ENCODE measurements around the gene PPP1R3A.
"Not testable (repeated sequence)": the region's sequence is repeated elsewhere in the genome, so short reads cannot be mapped to it uniquely, and the experiment has no call there.

The PPP1R3A gene, protein sequence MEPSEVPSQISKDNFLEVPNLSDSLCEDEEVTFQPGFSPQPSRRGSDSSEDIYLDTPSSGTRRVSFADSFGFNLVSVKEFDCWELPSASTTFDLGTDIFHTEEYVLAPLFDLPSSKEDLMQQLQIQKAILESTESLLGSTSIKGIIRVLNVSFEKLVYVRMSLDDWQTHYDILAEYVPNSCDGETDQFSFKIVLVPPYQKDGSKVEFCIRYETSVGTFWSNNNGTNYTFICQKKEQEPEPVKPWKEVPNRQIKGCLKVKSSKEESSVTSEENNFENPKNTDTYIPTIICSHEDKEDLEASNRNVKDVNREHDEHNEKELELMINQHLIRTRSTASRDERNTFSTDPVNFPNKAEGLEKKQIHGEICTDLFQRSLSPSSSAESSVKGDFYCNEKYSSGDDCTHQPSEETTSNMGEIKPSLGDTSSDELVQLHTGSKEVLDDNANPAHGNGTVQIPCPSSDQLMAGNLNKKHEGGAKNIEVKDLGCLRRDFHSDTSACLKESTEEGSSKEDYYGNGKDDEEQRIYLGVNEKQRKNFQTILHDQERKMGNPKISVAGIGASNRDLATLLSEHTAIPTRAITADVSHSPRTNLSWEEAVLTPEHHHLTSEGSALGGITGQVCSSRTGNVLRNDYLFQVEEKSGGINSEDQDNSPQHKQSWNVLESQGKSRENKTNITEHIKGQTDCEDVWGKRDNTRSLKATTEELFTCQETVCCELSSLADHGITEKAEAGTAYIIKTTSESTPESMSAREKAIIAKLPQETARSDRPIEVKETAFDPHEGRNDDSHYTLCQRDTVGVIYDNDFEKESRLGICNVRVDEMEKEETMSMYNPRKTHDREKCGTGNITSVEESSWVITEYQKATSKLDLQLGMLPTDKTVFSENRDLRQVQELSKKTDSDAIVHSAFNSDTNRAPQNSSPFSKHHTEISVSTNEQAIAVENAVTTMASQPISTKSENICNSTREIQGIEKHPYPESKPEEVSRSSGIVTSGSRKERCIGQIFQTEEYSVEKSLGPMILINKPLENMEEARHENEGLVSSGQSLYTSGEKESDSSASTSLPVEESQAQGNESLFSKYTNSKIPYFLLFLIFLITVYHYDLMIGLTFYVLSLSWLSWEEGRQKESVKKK

DNA sequence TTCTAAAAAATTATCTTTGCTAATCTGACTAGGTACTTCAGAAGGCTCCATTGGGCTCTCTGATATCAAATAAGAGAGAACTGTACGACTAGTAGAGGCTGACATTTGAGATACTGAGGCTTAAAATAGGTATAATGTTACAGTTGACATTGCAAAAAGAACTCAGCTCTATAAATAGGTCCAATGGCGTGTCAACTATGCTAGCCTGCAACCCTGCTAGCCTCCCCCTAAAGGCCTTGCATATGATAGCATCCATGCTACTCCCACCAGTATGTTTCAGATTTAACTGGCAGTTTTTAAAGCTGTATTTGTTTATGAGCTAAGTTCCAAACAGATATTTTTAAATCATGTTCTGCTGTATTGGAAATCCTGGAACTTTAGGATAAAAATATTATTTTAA is at the start of gene PPP1R3A:
PPP1R3A (minus strand) TSS at position 64 of the 400 bp plus-strand sequence; CDS start at position 51, 13 bp downstream.
- no peak for DNase-seq

DNA sequence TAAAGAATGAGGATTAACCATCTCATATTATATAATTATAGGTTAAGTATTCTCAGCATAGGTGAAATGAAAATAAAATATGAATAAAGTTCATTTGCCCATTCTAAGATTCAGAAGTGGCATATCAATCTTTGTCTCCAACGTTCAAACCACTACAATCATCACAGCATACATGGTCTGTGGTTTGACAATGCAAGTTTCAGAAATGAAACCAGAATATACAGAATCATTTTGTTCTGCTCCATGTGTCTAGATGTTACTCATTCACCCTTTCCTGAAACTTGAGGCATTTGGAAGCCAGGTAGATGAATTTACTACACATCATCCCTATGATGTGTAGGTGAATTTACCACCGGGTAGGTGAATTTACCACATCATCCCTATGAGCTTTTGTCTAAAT is 44.5 kb upstream of the PPP1R3A start:
- DNase-seq: no peak

DNA sequence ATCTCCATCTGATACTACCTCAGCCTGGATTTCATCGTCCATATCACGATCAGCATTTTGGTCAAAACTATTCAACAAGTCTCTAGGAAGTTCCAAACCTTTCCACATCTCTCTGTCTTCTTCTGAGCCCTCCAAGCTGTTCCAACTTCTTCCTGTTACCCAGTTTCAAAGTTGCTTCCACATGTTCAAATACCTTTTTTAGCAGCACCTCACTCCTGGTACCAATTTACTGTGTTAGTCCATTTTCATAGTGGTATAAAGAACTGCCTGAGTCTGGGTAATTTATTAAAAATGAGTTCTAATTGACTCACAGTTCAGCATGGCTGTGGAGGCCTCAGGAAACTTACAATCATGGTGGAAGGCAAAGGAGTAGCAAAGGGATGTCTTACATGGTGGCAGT is 41.1 kb upstream of the PPP1R3A start:
- DNase-seq: no peak

DNA sequence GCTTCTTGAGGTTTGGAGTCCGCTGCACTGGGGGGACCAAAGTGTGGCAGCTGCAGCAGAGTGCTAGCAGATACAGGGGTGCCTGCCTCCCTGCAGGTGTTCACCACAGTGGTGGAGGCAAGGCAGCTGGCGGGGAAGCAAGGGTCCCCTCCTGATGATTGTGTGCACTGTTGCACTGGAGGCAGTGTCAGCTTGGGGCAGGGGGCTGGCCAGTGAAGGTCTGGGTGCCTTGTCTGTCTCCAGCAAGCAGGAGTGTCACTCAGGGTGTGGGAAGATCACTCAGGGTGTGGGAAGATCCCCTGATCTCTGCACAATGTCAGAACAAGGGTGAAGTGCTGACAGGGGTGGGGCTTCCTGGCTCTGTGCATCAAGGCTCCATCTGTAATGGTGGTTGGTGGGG is 36.3 kb upstream of the PPP1R3A start:
- no peak for DNase-seq

DNA sequence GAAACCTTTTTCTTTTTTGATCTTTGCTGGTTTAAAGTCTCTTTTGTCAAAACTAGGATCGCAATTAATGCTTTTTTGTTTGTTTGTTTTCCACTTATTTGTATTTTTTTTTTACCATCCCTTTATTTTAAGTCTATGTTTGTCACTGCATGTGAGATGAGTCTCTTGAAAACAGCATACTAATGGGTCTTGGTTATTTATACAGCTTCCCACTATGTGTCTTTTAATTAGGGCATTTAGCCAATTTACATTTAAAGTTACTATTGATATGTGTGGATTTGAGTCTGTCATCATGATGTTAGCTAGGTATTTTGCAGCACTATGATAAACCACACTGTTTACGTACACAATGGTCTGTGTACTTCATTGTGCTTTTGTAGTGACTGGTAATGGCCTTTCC is 34.7 kb upstream of the PPP1R3A start:
- no peak for DNase-seq

DNA sequence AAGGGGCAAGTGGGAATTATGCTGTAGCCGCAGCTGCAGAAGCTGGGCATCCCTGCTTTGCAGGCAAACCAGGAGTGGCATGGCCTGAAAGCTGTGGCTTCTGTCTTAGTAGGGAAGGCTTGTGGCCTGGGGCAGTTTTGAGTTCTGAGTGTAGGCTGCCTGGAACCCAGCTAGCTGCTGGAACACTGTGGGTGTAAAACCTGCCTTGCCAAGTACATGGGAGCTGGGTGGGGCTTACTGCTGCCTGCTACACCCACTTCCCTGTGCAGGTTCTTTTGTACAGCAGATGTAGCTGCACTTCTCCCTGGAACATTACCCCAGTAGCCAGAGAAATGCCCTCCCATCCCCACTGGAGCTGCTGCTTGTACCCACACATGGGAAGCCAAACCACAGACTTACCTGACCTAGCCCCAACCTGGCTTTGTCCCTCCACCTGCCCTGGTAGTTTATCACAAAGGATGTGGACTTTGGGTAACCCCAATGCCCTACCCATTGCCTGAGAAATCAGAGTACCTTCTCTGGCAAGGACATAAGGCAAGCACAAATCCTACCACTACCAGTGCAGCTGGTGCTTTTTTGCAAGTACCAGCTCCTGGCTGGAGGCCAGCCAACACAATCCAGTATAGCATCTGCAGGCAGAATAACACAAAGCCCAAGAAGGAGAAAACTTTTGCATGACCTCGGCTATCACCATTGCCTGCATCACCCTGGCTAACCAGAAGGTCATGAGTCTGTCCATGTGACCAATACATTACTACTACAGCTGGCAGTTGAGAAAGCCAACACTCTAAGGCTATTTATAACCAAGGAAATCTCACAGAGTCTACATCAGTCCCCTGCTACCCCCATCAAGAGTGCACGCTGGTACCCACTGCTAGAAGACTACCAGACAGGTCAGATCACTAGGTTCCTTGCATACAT is 26.5 kb upstream of the PPP1R3A start:
- DNase-seq: no peak

DNA sequence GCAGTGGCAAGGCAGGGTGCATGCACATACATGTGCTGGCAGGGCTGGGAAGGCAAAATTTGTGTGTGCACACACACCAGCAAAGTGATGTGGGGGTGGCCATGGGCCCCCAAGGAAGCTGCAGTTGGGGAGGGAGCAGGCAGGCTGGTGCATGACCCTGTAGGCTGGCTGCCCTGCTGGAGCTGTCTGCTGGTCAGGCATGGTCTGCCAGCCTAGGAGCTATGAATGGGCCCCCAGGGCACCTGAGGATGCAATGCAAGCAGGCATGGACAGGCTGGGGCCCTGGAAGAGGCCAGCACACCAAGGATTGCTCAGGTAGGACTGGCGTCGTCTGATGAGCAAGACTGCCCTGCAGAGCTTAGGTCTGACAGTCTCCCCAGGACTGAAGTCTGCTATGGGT is 18.2 kb upstream of the PPP1R3A start:
- no peak for DNase-seq

DNA sequence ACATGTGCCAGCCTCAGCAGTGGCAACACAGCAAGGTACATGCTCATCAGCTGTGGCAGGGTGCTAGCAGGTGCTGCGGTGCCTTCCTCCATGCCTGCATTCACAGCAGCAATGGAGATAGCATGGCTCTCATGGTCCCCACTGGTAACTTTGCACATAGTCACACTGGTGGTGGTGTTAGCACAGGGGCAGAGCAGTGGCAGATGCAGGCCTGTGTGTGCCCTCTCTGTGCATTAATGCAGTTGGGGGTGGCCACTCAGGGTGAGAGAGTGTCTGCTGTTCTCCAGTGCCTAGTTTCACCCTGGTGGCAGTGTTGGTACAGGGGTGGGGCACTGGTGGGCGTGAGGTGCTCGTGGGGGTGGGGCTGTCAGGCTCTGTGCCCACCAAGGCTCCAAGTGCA is 17.7 kb upstream of the PPP1R3A start:
- DNase-seq: no peak

DNA sequence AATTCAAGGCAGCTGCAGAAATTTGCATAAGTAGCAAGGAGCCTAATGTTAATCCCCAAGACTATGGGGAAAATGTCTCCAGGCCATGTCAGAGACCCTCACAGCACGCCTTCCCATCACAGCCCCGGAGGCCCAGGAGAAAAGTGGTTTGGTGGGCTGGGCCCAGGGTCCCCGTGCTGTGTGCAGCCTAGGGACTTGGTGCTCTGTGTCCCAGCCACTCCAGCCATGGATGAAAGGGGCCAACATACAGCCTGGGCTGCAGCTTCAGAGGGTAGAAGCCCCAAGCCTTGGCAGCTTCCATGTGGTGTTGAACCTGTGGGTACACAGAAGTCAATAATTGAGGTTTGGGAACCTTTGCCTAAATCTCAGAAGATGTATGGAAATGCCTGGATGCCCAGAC is 10.6 kb upstream of the PPP1R3A start:
- DNase-seq: not testable (repeated sequence)

DNA sequence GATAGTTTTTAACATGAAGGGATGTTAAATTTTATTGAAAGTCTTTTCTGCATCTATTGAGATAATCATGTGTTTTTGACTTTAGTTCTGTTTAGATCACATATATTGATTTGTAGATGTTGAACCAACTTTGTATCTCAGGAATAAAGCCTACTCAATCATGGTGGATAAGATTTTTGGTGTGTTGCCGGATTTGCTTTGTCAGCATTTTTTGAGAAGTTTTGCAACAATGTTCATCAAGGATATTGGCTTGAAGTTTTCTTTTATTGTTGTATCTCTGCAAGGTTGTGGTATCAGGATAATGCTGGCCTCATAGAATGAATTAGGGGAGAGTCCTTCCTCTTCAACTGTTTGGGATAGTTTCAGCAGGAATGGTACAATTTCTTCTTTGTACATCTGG is 9.3 kb upstream of the PPP1R3A start:
- DNase-seq: no peak

DNA sequence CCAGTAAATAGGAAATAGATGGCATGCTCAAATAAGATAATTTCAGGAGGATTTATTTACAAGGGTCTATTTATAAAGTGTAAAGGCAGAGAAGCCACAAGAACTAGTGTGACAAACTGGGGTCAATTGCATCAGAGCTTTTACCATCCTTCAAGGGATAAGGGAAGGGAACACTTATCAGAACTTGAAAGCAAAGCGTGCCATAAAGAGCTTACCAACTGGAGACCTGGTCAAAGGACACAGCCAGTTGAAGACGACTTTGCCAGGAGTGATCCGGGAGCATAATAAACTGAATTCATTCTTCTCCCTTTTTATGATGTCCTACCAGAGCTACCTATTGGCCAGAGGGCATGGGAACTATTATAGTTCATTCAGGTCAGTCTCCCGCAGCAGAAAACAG is 3.2 kb upstream of the PPP1R3A start:
- DNase-seq: no peak

DNA sequence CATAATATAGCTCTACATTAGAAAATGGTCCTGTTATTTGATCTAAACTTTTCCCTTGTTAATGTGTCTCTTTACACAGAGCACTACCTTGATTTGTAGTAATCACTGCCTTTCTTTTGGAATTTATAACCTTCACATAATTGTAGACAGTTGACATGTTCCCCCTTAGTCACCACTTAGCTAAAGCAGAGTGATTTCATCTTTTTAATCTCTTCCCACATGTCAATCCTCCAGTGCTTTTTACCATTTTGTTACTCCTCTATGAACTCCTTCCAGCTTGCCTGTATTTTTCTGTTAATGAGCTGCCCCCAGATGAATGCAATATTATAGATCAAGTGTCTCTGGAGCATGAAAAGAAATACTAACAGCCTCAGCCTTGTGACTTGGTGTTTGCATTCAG is 2.6 kb upstream of the PPP1R3A start:
- DNase-seq: no peak

DNA sequence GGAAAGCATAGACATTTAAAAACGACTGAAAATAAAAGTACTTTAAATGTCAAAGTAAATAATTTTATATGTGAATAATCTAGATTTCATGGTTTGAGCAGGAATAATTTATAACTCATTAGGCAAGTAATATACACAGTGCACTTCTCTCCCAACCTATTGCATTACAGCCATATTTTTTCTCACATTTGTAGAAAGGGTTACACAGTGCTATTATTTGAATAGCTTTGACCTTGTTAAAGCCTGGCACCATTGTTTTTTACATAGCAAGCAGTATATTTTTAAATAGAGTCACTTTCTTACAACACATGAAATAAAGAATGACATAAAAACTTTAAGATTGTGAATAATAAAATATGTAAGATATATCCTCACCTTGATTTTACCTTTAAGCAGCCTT is 969 bp downstream of the PPP1R3A start:
- DNase-seq: no peak

DNA sequence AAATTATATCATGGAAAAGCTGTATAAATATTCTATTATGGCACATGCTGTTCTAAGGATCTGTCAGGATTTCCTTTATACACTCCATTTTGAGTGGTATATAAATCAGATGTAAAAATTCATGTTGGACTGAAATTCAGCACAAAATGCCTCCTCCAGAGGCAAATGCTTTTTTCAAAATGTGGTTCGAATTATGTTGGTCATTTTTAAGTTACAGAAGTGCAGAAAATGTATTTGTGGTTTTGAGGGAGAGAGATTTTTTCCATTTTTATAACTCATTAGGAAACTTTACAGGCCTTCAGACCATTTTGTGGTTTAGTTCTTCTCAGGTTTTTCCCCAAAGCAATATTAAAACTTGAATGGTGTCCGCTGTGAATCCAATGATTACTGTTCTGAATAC is 2.9 kb downstream of the PPP1R3A start:
- no peak for DNase-seq

DNA sequence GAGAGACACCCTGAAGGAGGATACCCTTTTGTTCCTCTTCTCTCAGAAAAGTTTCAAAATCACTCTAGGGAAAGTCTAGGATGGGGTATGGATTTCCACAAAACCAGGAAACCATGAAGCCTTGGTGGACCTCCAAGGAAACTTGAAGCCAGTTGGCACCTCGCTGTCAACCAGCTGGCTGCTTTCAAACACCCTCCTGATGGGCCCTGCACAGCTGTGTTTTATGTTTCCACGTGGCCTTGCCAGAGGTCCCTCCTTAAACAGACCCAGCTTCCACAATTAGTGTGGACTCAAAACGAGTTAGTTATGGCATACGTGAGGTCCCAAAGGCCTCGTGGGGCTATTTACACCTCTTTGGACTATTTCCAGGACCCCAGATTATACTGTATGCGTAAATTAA is 5.9 kb downstream of the PPP1R3A start:
- DNase-seq: no peak

DNA sequence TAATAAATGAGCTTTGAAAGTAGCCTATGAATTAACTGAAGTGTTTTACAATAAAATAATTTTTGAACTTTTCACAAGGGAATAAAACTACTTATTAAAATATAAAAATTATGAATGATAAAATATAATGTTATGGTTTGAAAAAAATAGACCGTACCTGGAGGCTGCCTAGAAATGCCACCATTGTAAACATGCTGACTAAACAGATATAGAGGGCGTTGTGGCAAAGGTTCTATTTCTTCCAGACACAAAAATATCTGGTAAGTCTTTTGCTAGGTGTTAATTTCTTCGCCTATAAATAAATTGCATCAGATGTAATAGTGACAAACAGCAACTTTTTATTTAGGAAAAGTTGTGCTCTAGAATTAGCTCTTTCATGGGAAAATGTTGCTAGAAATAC is 11.2 kb downstream of the PPP1R3A start:
- no peak for DNase-seq

DNA sequence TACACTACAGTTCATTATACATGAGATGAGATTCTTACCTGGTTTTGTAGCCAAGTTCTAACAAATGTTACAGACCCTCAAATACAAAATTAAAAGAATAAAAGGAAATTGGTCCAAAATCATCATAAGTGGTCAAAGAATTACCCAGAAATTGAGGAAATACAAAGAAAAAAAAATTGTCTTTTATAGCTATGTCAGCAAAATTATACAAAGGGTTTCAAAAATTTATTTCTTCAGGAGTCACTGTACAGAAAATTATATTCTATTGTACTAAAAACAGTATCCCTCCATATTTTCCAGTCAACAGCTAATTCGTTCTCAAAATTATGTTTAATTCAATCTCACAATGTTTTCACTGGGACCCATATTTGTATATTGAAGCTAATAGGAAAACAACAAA is 14.3 kb downstream of the PPP1R3A start:
- no peak for DNase-seq

DNA sequence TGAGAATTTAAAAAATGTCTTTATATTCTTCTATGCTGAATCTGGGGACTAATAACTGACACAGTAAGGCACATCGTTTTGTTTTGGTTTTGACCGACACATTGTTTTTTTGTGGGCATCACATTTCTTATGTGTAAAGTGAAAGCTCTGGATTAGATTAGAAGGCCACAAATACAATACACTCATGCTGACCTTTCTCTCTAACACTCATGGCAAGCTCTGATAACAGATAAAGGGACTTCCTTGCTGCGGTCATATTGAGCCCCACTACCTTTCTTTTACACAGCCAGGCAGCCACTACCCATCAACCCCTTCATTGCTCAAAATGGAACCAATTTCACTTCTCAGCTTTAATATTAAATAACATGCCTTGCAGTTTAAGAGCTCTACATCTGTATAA is 26.0 kb downstream of the PPP1R3A start:
- no peak for DNase-seq

DNA sequence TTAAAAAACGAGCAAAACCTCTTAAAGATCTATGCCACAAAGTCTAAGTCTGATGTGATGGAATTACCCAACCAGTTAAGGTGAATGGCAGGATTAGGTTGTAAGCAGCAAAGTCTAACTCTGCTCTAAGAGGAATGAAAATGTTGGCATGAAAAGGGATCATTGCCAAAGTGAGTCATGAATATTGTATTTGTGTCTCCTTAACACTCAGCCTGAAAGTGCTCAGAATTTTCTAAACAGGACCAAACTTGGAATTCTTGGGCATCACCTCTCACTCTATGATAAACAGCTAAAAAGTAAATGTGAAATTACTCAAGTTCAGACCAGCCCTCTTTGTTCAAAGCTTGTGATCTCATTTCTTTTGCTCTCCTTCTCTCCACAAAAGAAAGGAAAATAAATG is 27.0 kb downstream of the PPP1R3A start:
- DNase-seq: no peak

DNA sequence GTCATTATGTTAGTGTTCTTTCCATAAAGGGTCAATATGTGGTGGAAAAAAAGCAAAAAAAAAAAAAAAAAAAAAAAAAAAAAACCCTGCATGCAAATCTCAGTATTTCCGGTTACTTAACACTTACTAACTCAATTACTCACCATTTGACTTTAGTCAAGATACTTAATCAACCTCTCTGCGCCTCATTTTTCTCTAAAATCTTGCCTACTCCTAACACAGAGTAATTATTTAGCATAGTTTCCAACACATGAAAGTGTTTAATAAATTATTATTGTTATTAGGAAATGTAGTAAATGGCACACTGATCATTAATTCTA is 27.8 kb downstream of the PPP1R3A start:
- DNase-seq: no peak

DNA sequence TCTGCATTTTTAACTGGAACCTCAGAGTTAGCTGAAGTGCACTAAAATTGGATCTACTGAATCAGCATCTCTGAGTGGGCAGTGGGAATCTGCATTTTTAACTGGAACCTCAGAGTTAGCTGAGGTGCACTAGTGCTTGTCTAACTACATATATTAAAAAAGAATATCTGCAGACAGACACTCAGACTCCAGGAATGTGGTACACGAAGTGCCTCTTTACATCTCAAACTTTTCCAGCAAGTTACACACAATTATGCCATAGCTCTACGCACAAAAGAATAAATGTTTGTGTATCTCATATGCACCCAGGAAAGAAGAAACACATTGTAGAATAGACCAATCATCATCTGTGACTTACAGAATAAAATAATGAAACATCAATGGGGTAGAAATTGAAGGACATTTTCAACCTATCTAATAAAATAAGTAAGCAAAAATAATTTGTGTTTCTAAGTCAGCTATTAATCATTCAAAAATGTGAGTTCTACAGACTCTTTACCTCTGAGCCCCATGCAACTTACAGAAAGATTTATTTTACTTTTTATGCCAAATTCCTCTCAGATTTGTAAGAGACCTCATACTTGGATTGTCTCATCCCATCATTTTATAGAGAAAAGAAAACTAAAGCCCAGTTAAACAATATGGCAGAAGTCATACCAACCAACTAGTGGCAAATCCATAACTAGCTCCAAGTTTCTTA is 28.3 kb downstream of the PPP1R3A start:
- no peak for DNase-seq

DNA sequence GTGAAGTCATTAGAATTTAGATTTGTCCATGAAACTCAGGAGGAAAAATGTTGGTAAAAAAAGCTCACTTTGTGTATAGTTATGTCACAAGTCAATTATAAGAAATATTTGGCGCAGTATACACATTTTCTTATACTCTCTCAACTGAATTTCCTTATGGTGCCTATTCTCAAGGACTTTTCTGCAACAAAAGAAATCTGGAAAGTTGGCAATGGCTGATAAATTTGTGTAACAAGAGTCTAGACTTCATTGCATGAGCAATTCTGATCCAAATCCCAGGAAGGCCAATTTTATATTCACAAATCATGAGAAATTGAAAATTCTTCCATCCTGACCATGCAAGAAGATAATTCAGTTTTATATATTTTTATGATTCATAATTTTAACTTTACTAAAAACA is 35.7 kb downstream of the PPP1R3A start:
- no peak for DNase-seq

Data from stimulated activated CD4-positive, alpha-beta T cell treated with anti-CD3 and anti-CD28 coated beads, Interleukin-12 subunit alpha, Interleukin-12 subunit beta, amount 100 ng/mL, for 4 hours (primary cell).